Panc1 (cell line): Measurements from ENCODE around the gene CD83.

ENCODE experiments used
- POLR2AphosphoS5 ChIP-seq: IDR thresholded peaks from 2 replicates; pipeline ENCODE4 v1.6.1; 2012; ENCODE audit warnings: mild to moderate bottlenecking, low read depth, low read length, moderate library complexity
- TF ChIP-seq, protein P1 (sequence below): fragments of 450-650 bp; IDR thresholded peaks from 2 replicates; pipeline ENCODE4 v1.5.1; 2017; ENCODE audit warnings: mild to moderate bottlenecking
- TF ChIP-seq, protein P2 (sequence below), 2 experiments: IDR thresholded peaks; 2 replicates each; pipeline ENCODE4 v1.6.1; 2011 to 2012; ENCODE audit warnings: low read depth in 2 of 2, control low read depth in 1 of 2, low read length in 1 of 2, mild to moderate bottlenecking in 1 of 2, moderate library complexity in 1 of 2; ENCODE audit not compliant: insufficient read depth in 1 of 2

DNA sequence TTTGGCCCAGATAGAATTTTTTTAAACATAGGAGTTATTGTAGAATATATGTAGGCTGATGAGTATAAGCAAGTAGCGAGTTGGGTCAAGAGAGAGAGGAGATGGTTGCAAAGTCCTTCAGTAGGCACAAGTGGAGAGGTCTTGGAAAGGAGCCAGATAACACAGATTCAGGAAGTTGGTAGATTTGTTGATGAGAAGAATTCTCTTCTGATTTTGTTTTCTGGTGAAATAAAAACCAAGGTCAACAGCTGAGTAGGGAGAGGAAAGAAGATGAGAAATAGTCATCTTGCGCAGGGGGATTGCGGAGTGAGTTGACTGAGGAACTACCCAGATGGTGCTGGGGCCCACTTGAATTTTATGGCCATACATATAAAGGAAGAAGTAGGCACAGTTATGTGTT, 17.4 kb upstream of the CD83 start:
- TF ChIP-seq POLR2AphosphoS5 = no peak
- TF ChIP-seq, protein P1, sequence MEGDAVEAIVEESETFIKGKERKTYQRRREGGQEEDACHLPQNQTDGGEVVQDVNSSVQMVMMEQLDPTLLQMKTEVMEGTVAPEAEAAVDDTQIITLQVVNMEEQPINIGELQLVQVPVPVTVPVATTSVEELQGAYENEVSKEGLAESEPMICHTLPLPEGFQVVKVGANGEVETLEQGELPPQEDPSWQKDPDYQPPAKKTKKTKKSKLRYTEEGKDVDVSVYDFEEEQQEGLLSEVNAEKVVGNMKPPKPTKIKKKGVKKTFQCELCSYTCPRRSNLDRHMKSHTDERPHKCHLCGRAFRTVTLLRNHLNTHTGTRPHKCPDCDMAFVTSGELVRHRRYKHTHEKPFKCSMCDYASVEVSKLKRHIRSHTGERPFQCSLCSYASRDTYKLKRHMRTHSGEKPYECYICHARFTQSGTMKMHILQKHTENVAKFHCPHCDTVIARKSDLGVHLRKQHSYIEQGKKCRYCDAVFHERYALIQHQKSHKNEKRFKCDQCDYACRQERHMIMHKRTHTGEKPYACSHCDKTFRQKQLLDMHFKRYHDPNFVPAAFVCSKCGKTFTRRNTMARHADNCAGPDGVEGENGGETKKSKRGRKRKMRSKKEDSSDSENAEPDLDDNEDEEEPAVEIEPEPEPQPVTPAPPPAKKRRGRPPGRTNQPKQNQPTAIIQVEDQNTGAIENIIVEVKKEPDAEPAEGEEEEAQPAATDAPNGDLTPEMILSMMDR = no peak
- TF ChIP-seq, protein P2, sequence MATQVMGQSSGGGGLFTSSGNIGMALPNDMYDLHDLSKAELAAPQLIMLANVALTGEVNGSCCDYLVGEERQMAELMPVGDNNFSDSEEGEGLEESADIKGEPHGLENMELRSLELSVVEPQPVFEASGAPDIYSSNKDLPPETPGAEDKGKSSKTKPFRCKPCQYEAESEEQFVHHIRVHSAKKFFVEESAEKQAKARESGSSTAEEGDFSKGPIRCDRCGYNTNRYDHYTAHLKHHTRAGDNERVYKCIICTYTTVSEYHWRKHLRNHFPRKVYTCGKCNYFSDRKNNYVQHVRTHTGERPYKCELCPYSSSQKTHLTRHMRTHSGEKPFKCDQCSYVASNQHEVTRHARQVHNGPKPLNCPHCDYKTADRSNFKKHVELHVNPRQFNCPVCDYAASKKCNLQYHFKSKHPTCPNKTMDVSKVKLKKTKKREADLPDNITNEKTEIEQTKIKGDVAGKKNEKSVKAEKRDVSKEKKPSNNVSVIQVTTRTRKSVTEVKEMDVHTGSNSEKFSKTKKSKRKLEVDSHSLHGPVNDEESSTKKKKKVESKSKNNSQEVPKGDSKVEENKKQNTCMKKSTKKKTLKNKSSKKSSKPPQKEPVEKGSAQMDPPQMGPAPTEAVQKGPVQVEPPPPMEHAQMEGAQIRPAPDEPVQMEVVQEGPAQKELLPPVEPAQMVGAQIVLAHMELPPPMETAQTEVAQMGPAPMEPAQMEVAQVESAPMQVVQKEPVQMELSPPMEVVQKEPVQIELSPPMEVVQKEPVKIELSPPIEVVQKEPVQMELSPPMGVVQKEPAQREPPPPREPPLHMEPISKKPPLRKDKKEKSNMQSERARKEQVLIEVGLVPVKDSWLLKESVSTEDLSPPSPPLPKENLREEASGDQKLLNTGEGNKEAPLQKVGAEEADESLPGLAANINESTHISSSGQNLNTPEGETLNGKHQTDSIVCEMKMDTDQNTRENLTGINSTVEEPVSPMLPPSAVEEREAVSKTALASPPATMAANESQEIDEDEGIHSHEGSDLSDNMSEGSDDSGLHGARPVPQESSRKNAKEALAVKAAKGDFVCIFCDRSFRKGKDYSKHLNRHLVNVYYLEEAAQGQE (IDR thresholded peaks at IDR 0.05; ENCODE audit: insufficient read depth in 1 of 2, low read depth in 2 of 2, low read length in 1 of 2) = no peak
